ENCODE data around the gene RNF40.

RNF40 gene

GRCh38 chr16:30769379-30770089 is 7.4 kb downstream of the RNF40 start:
- TF ChIP-seq POLR2AphosphoS5 (IDR thresholded peaks at IDR 0.05; ENCODE audit: low read depth, low read length) (no peak), FOXP2 (optimal IDR thresholded peaks at IDR 0.05; ENCODE audit: borderline replicate concordance, extremely low read depth, extremely low read length, insufficient read depth) (no peak), TAF1 (IDR thresholded peaks at IDR 0.05; ENCODE audit: borderline replicate concordance, insufficient read depth, low read length) (no peak), SIN3A (IDR thresholded peaks at IDR 0.05; ENCODE audit: borderline replicate concordance, insufficient read depth, low read length) (no peak)
- TF ChIP-seq, protein P1, sequence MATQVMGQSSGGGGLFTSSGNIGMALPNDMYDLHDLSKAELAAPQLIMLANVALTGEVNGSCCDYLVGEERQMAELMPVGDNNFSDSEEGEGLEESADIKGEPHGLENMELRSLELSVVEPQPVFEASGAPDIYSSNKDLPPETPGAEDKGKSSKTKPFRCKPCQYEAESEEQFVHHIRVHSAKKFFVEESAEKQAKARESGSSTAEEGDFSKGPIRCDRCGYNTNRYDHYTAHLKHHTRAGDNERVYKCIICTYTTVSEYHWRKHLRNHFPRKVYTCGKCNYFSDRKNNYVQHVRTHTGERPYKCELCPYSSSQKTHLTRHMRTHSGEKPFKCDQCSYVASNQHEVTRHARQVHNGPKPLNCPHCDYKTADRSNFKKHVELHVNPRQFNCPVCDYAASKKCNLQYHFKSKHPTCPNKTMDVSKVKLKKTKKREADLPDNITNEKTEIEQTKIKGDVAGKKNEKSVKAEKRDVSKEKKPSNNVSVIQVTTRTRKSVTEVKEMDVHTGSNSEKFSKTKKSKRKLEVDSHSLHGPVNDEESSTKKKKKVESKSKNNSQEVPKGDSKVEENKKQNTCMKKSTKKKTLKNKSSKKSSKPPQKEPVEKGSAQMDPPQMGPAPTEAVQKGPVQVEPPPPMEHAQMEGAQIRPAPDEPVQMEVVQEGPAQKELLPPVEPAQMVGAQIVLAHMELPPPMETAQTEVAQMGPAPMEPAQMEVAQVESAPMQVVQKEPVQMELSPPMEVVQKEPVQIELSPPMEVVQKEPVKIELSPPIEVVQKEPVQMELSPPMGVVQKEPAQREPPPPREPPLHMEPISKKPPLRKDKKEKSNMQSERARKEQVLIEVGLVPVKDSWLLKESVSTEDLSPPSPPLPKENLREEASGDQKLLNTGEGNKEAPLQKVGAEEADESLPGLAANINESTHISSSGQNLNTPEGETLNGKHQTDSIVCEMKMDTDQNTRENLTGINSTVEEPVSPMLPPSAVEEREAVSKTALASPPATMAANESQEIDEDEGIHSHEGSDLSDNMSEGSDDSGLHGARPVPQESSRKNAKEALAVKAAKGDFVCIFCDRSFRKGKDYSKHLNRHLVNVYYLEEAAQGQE (IDR thresholded peaks at IDR 0.05; ENCODE audit: insufficient read depth in 1 of 2, low read depth in 2 of 2, low read length in 2 of 2) = no peak

- TF ChIP-seq POLR2AphosphoS5 (IDR thresholded peaks at IDR 0.05; ENCODE audit: low read depth, low read length) (no peak), SIN3A (IDR thresholded peaks at IDR 0.05; ENCODE audit: borderline replicate concordance, insufficient read depth, low read length) (no peak)
Measured at GRCh38 chr16:30771726-30772125, 9.6 kb downstream of the RNF40 start.

- TF ChIP-seq TAF1 (IDR thresholded peaks at IDR 0.05; ENCODE audit: borderline replicate concordance, insufficient read depth, low read length) (no peak), SIN3A (IDR thresholded peaks at IDR 0.05; ENCODE audit: borderline replicate concordance, insufficient read depth, low read length) (no peak), FOXP2 (optimal IDR thresholded peaks at IDR 0.05; ENCODE audit: borderline replicate concordance, extremely low read depth, extremely low read length, insufficient read depth) (no peak), POLR2AphosphoS5 (IDR thresholded peaks at IDR 0.05; ENCODE audit: low read depth, low read length) (no peak)
- TF ChIP-seq, protein P1 (IDR thresholded peaks at IDR 0.05; ENCODE audit: insufficient read depth in 1 of 2, low read depth in 2 of 2, low read length in 2 of 2) = no peak
Measured at GRCh38 chr16:30773826-30774225, 11.7 kb downstream of the RNF40 start.

DNA sequence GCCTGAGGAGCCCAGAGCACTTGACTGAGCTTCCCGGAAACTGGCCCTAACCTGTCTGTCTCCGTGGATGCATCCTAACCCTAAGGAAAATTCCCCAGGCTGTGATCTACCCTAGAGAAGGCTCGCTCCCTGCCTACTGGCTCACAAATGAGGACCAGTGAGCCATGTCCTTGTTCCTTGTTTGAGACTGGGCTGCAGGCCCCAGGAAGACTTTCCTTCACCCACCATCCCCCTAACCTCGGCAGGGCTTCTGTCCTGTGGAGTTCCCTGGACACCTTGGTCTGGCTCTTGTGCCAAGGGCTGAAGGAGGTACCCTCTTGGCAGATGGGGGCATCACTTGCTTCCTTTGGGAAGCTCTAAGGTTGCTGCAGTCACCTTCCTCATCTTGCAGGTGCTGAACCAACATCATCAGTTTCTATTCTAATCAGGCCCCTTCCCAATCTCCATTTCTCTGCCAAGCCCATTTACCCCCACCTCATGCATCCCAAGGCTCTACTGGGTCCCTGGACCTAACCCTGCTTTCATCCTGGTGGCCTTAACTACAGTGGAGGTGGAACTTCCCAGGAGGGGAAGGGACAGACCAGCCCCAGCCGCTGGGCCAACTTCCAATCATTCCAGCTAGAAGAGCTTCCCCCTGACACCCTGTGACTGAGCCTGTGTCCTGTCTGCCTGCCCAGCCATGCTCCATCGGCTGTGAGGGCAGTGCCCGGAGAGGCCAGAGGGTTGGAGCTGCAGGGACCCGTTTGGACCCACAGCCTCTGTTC is 12.4 kb downstream of the RNF40 start:
- TF ChIP-seq TAF1 (IDR thresholded peaks at IDR 0.05; ENCODE audit: borderline replicate concordance, insufficient read depth, low read length) = no peak
- TF ChIP-seq, protein P1 (IDR thresholded peaks at IDR 0.05; ENCODE audit: insufficient read depth in 1 of 2, low read depth in 2 of 2, low read length in 2 of 2) = no peak
- no peak; the same call in 1 of the 2 replicates for TF ChIP-seq POLR2AphosphoS5 (IDR thresholded peaks at IDR 0.05; ENCODE audit: low read depth, low read length)
- no peak for TF ChIP-seq SIN3A (IDR thresholded peaks at IDR 0.05; ENCODE audit: borderline replicate concordance, insufficient read depth, low read length)

DNA sequence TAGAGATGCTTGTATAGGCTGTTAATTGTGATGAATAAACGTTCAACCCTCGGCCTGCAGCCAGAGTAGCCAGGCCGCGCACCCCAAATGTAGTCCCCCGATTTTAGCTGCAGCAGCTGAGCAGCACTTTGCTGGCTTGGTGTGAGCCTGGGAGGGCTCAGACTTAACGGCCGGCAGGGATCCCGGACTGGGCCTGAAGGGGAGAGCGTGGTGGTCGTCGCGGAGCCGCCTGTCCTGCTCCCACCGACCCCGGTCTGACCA is 12.9 kb downstream of the RNF40 start:
- TF ChIP-seq SIN3A (IDR thresholded peaks at IDR 0.05; ENCODE audit: borderline replicate concordance, insufficient read depth, low read length) (no peak; the same call in 1 of the 2 replicates), TAF1 (IDR thresholded peaks at IDR 0.05; ENCODE audit: borderline replicate concordance, insufficient read depth, low read length) (no peak), POLR2AphosphoS5 (IDR thresholded peaks at IDR 0.05; ENCODE audit: low read depth, low read length) (no peak), FOXP2 (optimal IDR thresholded peaks at IDR 0.05; ENCODE audit: borderline replicate concordance, extremely low read depth, extremely low read length, insufficient read depth) (no peak)
- TF ChIP-seq, protein P1 (IDR thresholded peaks at IDR 0.05; ENCODE audit: insufficient read depth in 1 of 2, low read depth in 2 of 2, low read length in 2 of 2) = no peak
